HEK293 (cell line): Measurements from ENCODE around the gene TIMM10.

Source experiments
- CTCF ChIP-seq: fragments of 450-650 bp; formaldehyde crosslinking; IDR thresholded peaks from 2 replicates; pipeline ENCODE4 v1.5.1; 2016; ENCODE audit warnings: missing biosample characterization, missing genetic modification characterization
- PRDM6 ChIP-seq: fragments of 450-650 bp; formaldehyde crosslinking; IDR thresholded peaks from 2 replicates; pipeline ENCODE4 v1.5.1; 2017; ENCODE audit warnings: missing biosample characterization, missing genetic modification characterization
- ZBTB17 ChIP-seq: fragments of 450-650 bp; formaldehyde crosslinking; IDR thresholded peaks from 2 replicates; pipeline ENCODE4 v1.5.1; 2016; ENCODE audit warnings: missing biosample characterization, missing genetic modification characterization
- ZBTB8A ChIP-seq: fragments of 450-650 bp; formaldehyde crosslinking; IDR thresholded peaks from 2 replicates; pipeline ENCODE4 v1.5.1; 2016; ENCODE audit warnings: missing biosample characterization, missing genetic modification characterization
- ZFP37 ChIP-seq: fragments of 450-650 bp; formaldehyde crosslinking; IDR thresholded peaks from 2 replicates; pipeline ENCODE4 v1.5.1; 2016; ENCODE audit warnings: missing biosample characterization, missing genetic modification characterization
- ZNF114 ChIP-seq: fragments of 450-650 bp; formaldehyde crosslinking; IDR thresholded peaks from 2 replicates; pipeline ENCODE4 v1.5.0; 2017; ENCODE audit warnings: missing biosample characterization, missing genetic modification characterization
- ZNF121 ChIP-seq: fragments of 450-650 bp; formaldehyde crosslinking; IDR thresholded peaks from 2 replicates; pipeline ENCODE4 v1.5.1; 2016; ENCODE audit warnings: missing biosample characterization, missing genetic modification characterization
- ZNF175 ChIP-seq: fragments of 450-650 bp; formaldehyde crosslinking; IDR thresholded peaks from 2 replicates; pipeline ENCODE4 v1.5.1; 2016; ENCODE audit warnings: missing biosample characterization, missing genetic modification characterization
- ZNF350 ChIP-seq: fragments of 450-650 bp; formaldehyde crosslinking; IDR thresholded peaks from 2 replicates; pipeline ENCODE4 v1.5.0; 2017; ENCODE audit warnings: missing biosample characterization, mild to moderate bottlenecking, missing genetic modification characterization
- ZNF791 ChIP-seq: fragments of 450-650 bp; formaldehyde crosslinking; IDR thresholded peaks from 2 replicates; pipeline ENCODE4 v1.5.1; 2016; ENCODE audit warnings: missing biosample characterization, missing genetic modification characterization
- ZSCAN16 ChIP-seq: fragments of 450-650 bp; formaldehyde crosslinking; IDR thresholded peaks from 2 replicates; pipeline ENCODE4 v1.5.1; 2016; ENCODE audit warnings: missing biosample characterization, missing genetic modification characterization

- TF ChIP-seq ZSCAN16 (no peak), ZFP37 (tag by site-specific recombination) (no peak), ZBTB17 (no peak), ZNF121 (tag by site-specific recombination) (no peak), ZNF114 (tag by site-specific recombination) (no peak), ZNF175 (tag by site-specific recombination) (no peak), PRDM6 (tag by site-specific recombination) (no peak), ZBTB8A (tag by site-specific recombination) (no peak), ZNF791 (tag by site-specific recombination) (no peak), CTCF (tag by site-specific recombination) (no peak), ZNF350 (tag by site-specific recombination) (no peak)
These were observed 14.5 kb downstream of the TIMM10 start for GRCh38 chr11:57516061-57516443.
